NCI-H2107 treated with DMSO at 0.1 percent for 48 hours (cell line): ENCODE measurements around the gene TRAPPC5.

Experiments used
- DNase-seq: peaks from one replicate; lab custom pipeline; 2025; ENCODE audit not compliant: unreplicated experiment; lab: John Stamatoyannopoulos, UW

TRAPPC5 gene

DNA sequence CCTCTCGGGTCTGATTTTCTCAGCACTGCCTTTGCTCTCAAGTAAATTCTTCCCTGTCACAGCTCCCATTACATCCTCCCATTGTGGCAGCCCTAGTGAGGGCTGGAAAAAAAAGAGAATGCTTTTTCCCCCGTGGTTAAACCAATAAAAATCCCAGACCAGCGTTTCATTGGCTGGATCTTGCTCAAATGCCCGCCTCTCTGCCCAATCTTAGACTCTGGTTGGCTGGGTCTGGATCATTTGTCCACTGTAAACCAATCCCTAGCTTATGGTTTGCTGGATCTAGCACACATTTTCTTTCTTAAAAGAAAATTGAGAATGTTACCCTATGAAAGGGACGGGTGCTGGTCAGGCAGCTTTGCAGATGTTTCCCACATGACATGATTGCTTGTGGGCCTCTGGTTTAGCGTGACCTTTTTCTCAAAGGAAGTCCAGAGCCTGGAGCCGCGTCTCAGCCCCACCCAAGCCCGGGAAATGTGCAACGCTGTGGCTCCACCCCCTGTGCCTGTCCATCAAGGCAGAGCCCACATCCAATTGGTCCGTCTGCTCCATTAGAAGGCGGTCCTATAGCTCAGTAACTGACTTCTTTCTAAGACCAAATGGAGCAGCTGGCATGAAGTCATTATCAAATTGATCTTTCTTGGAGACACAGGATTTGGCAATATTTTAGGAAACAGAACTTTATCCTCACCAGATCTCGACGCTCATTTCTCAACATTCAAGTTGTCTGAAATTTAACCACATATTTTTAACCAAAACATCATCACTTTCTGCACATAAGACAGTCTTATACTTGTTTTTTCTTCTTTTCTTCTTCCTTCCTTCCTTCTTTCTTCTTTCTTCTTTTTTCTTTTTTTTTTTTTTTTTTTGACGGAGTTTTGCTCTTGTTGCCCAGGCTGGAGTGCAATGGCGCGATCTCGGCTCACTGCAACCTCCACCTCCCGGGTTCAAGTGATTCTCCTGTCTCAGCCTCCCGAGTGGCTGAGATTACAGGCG, 6.3 kb upstream of the TRAPPC5 start:
- no peak for DNase-seq

DNA sequence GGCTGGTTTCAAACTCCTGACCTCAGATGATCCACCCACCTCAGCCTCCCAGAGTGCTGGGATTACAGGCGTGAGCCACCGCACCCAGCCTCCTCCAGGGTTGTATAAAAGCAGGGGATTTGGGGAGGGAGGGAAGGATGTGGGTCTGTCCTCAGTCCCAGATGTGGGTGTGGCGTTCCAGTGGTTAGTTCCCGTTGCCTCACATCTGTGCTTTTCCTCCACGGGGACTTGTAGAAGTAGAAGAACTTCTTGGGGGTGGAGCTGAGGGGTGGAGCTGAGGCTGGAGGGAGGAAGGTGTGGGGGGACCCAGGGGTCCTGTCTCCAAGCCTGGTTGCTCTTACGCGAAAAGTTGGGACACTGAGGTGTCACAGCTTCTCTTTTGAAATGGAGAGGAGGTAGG, 4.3 kb upstream of the TRAPPC5 start:
- DNase-seq = no peak

DNA sequence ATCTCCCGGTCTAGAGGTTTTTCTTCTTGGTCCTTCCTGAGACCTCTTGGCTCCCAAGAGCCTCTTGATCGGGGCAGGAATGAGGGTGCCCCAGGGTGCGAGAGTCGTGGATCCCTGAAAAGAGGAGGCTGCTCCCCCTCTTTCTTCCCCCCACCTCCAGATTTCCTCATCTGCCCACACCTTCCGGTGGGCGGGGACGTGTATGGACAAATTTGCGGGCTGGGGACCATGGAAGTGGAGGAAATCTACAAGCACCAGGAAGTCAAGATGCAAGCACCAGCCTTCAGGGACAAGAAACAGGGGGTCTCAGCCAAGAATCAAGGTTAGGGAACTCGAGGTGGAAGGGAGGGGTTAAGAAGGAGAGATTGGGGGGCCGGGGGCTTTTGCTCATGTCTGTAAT, 3.8 kb upstream of the TRAPPC5 start, which contains the start of gene MCEMP1:
TSS of gene MCEMP1 (plus strand) at position 237 of the 400 bp plus-strand sequence. CDS start at position 268, 31 bp downstream.
- no peak for DNase-seq

DNA sequence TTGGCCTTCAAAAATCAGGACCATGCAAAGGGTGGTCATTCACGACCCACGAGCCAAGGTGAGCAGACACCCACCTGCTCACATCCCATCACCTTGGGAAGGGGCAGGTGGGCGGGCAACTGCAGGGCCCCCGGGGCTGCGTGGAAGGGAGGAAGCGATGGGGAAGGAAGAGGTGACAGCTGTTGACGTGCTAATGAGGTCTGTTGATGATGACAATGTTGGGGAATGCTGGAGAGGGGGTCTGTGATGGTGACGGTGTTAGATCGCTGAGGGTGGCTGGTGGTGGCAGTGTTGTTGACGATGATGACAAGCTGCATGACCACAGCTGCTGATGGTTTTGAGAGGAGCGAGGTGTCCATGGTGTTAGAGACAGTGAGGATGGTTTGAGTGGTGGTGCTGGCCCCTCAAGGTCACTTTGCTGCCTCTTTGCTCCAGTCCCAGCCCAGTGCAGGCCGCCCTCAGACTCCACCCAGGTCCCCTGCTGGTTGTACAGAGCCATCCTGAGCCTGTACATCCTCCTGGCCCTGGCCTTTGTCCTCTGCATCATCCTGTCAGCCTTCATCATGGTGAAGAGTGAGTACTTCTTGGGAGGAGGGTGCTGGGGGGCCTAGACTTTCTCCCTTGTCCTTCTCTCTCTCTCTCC, 2.8 kb upstream of the TRAPPC5 start:
- DNase-seq = no peak

DNA sequence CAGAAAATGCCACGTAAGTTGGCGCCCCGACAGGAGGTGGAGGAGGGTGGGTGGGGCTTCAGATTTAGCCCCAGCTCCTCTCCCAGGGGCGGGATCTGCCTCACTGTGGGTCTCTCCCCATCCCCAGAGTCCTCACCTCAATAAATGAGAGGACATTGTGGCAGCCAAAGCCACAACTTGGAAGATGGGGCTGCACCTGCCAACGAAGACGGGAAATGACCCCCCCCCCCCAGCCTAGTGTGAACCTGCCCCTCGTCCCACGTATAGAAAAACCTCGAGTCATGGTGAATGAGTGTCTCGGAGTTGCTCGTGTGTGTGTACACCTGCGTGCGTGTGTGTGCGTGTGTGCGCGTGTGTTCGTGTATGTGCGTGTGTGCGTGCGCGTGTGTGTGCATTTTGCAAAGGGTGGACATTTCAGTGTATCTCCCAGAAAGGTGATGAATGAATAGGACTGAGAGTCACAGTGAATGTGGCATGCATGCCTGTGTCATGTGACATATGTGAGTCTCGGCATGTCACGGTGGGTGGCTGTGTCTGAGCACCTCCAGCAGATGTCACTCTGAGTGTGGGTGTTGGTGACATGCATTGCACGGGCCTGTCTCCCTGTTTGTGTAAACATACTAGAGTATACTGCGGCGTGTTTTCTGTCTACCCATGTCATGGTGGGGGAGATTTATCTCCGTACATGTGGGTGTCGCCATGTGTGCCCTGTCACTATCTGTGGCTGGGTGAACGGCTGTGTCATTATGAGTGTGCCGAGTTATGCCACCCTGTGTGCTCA, 1.5 kb upstream of the TRAPPC5 start:
- no peak for DNase-seq

DNA sequence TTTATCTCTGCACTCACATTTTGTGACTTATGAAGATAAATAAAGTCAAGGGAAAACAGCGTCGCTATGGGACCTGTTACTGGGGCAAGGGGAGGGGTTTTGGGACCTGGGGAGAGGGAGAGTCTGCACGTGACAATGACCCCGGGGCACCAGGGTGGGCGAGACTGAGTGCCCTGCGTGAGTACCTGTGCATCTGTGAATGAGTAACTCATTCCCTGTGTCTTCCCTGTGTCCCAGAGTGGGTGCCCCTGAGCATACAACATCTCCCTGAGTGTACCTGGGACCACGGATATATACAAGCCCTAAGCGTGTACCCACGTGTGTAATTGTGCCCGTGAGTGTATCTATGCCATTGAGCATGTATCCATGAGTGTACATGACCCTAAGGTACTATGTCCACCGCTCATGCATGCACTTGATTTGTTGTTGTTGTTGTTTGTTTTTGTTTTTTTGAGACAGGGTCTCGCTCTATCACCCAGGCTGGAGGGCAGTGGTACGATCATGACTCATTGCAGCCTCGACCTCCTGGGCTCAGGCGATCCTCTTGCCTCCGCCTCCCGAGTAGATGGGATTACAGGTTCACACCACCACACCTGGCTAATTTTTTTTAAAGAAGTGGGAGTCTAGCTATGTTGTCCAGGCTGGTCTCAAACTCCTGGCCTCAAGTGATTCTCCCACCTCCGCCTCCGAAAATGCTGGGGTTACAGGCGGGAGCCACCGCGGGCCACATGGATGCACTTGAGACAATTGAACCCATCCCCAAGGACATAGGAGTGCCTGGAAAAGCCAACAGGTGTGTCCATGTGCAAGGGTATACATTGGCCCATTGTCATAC, 645 bp upstream of the TRAPPC5 start:
- DNase-seq = no peak

DNA sequence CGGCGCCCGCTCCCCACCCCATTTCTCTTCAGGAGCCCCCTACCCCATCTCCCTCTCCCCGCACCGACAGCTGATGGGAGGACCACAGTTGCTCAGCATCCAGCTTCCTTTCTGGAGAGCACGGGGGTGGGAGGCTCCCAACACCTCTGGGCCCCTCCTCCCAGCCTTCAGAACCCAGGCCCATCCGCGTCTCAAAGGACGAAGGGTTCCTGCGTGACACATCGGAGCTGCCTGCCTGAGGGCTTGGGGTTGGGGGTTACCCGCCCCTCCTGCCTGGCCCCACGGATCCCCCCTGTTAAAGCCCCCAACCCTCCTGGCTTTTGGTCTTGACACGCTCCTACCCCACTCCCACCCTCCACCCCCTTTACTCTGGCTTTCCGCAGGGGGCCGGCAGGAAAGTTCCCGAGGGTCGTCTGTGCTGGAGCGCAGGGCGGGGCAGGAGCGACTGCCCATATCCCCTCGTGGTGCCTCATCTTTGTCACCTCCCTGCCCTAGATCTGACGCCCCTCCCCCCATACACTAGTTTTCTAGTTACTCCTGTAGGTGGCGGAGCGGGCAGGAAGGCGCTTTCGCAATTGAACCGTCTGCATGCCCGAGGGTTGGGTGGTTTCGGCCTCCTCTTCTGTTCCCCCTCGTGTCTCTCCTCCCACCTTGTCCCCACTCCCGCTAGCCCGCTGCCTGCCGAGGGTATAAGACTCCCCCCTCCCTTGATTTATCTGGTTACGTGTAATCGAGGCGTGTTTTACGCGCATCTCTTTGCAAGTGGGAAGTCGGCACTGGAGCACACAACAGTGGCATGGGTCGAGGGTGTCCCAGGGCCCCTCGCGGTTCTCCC, 924 bp downstream of the TRAPPC5 start:
- DNase-seq = no peak

DNA sequence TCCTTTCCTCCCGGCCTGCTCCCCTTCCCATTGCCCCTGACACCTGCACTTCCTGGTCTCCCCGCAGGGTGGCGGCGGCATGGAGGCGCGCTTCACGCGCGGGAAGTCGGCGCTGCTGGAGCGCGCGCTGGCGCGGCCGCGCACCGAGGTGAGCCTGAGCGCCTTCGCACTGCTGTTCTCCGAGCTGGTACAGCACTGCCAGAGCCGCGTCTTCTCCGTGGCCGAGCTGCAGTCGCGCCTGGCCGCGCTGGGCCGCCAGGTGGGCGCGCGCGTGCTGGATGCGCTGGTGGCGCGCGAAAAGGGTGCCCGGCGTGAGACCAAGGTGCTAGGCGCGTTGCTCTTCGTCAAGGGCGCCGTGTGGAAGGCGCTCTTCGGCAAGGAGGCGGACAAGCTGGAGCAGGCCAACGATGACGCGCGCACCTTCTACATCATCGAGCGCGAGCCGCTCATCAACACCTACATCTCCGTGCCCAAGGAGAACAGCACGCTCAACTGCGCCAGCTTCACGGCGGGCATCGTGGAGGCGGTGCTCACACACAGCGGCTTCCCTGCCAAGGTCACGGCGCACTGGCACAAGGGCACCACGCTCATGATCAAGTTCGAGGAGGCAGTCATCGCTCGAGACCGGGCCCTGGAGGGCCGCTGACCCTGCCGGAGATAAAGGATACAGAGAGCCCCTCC, 1.7 kb downstream of the TRAPPC5 start:
- DNase-seq = no peak

DNA sequence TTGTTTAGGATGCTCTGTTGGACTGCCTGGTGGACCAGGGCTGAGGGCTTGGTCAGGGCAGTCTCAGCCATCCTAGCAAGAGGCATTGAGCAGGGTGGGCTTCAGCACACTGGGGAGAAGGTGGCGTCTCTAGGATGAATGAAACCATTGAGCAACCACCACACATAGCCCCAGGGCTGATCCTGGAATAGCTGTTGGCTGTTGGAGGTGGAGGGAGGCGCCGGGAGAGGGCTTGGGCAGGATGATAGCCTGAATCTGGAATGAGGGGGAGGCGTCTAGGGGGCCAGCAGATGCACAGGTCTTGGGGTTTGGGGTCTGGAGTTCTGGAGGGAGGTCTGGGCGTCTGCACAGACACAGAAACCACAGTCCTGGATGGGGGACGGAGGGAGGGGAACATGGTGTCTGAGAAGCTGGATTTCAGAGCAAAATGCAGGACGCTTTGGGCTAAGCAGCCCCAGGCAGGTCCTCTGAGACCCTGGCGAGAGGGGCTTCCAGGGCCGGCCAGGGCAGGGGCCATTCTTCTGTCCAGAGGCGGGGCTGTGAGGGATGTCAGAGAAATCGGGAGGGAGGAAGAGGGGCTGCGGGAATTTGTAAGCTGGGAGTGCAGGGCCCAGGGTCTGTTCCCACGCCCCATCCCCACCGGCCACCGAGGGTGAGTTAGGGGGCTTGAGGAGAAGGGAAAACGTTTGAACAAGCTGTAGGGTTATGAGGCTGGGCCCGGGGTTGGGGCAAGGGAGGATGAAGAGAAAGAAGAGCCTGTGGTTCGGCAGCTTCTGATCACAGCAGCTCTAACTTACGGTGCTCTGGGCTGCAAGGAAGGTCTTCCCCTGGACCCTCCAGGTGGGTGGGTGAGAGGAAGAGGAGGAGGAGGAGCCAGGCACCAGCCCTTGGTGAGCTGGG, 5.2 kb downstream of the TRAPPC5 start:
- no peak for DNase-seq

DNA sequence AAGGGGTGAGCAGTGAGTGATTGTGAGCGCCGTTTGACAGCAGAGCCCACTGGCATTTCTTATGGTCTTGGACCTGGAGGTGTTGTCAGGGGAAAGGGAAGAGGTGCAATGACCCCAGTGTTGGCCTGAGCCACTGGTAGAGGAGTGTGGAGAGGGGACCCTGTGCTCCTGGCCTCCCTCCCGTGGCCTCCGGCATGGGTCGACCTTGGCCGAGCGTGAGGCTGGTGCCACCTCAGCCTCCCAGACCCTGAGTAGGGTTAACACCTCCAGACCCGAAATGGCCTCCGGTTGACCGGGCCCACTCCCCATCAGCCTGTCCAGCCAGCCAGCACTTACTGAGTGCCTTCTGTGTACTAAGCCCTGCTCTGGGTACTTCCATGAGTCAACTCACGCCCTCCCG, 6.5 kb downstream of the TRAPPC5 start:
- DNase-seq = no peak

DNA sequence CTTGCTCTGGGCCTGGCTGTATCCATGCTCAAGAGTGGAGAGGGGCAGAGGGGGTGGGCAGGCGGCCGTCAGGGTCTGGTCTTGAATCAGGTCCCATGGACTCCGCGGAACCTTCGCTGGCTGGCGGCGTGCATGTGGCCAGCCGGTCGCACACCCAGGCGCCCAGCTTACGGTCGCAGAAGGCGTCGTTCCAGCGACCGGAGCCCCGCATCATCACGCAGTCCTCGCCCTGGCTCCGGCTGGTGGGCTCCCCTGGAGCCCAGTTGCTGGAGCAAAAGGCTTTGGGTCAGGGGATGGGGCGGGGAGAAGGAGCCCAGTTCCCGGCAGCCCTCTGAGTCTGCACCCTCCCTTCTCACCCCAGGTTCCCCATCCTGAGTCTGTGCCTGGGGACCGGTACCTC, 8.5 kb downstream of the TRAPPC5 start:
- no peak for DNase-seq

DNA sequence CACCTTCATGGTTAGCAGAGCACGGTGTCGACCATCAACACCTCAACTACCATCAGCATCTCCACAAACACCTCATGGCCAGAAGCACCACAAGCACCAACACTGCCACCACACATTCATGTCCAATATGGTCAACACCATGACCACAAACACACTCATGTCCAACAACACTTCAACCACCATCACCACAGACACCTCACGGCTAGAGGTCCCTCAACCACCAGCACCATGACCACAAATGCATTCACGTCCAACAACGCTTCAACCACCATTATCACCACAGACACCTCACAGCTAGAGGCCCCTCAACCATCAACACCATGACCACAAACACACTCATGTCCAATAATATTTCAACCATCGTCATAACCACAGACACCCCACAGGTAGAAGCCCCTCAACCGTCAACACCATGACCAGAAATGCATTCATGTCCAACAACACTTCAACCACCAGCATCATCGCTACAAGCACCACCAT, 10.2 kb downstream of the TRAPPC5 start:
- no peak for DNase-seq

DNA sequence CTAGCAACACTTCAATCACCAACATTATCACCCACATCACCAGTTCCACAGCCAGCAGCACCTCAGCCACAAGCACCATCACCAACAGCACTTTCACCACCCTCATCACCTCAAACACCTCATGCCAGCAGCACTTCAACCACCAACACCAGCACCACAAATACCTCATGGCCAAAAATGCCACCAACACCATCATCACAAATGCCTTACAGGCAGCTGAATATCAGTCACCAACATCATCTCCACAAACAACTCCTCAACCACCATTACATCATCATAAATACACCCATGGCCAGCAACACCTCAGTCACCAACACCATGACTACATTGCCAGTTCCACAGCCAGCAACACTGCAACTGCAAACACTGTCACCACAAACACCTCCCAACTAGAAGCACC, 10.9 kb downstream of the TRAPPC5 start:
- DNase-seq = no peak

DNA sequence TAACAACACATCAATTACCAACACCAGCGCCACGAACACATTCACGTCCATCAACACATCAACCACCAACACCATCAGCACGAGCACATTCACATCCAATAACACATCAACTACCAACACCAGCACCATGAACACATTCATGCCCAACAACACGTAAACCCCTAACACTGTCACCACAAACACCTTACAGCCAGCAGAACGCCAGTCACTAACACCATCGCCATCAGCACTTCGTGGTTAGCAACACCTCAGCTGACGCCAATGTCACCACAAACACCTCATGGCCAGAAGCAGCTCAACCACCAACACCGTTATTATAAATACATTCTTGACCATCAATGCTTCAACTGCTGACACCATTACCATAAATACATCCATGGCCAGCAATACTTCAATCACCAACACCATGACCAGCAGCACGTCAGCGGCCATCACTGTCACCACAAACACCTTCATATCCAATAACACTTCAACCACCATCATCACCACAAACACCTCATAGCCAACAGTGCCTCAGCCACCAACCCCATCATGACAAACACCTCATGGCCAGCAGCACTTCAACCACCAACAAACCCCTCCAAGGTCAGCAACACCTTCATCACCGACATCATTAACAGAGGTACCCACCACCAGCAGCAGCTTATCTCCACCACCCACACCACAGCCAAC, 11.9 kb downstream of the TRAPPC5 start:
- no peak for DNase-seq

DNA sequence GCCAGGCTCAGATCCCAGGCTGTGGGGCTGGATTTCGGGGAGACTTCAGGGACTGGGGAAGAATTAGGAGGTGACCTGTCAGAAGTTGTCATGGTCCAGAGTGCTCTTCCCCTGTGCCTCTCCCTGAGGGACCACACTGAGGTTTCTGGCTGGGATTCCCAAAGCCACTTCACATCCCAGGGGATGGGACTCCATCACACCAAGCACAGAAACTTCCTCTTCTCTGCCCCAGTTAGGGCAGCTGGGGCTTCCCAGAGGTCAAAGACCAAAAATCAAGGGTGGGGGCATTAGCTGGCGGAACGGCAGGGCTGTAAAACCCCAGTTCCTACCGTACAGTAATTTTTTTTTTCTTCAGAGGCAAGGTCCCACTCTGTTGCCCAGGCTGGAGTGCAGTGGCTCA, 13.9 kb downstream of the TRAPPC5 start:
- DNase-seq = no peak

DNA sequence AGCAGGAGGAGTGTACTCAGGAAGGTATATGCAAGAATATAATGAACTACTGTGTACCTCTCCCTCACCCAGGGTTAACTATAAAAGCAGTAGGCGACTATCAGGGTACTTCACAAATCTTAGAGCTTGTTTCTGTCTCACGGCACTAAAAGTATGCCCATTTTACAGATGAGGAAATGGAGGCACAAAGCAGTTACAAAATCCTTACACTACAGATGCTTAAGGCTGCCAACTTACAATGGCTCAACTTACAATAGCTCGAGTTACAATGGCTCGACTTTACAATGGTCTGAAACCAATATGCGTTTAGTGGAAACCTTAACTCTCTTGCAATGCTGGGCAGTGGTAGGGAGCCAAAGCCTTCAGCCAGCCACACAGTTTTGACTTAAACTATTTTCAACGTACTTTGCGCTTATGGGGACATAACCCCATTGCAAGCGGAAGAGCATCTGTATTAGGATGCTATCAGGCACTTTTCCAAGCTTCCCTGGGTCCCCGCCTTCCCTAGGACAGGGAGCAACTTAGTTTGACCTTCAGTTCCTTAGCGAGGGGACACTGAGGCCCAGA, 17.2 kb downstream of the TRAPPC5 start:
- no peak for DNase-seq

DNA sequence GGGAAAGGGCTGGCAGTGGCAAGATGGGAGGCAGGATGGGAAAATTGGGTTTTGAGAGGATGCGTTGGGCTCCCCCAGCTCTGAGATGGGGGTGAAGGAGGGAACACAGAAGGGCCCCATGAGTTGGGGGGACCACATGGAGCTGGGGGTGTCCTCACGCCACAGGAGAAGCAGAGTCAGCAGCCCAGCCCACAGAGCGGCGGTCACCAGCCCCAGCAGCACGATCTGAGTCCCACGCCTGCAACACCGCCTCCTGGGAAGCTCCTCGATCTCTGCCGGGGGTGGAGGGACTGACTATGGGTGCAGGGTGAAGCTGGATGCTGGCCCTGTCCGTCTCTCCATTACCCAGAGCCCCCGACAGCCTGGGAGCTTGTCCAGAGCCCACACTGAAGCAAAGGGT, 17.9 kb downstream of the TRAPPC5 start:
- DNase-seq = no peak
